GM12878 (cell line): Measurements from ENCODE around the gene ACP4. TPM values are rescaled to one million over a fixed set of nuclear protein-coding genes. Genes with fewer than 3 reads are reported as not detected.

Experiments used
- ATAC-seq: fragments of 200-7000 bp; cut with Tn5 transposase; 3 replicates; pipeline ENCODE4 v1.9.1; 2020; ENCODE audit warnings: mild to moderate bottlenecking, moderate library complexity
- BruUV-seq: library from RNA; stranded (reverse); fragments of 400-500 nt; replicated peaks from 2 replicates; lab custom pipeline; 2021; lab: Mats Ljungman, UMichigan
- CTCF ChIA-PET: fragments of 300-600 bp; sonication (Branson Sonifier 250); formaldehyde crosslinking; extraction: SDS; loops from one replicate; lab custom pipeline; 2021; ENCODE audit warnings: inconsistent platforms; lab: Yijun Ruan, JAX
- POLR2A ChIA-PET: fragments of 350-600 bp; formaldehyde crosslinking; extraction: SDS; loops from one replicate; lab custom pipeline; 2021; ENCODE audit warnings: inconsistent platforms; lab: Charles Lee
- RAD21 ChIA-PET: fragments of 300-600 bp; sonication (Branson Sonifier 250); formaldehyde crosslinking; loops from one replicate; lab custom pipeline; 2023; ENCODE audit warnings: antibody characterized with exemption; ENCODE audit not compliant: unreplicated experiment; lab: Charles Lee
- SMC1A ChIA-PET: fragments of 300-600 bp; sonication (Branson Sonifier 250); formaldehyde crosslinking; loops from one replicate; lab custom pipeline; 2023; ENCODE audit not compliant: unreplicated experiment, uncharacterized antibody; lab: Charles Lee
- DNase-seq: peaks from one replicate; pipeline ENCODE4 v3.0.0-alpha.2; 2011; ENCODE audit warnings: low read depth, low spot score
- FAIRE-seq: peaks from 3 replicates; lab custom pipeline; 2011; peaks lifted over from hg19 to GRCh38; lab: Jason Lieb, UNC
- H2AFZ ChIP-seq: 2 replicates; pipeline ENCODE4 v1.6.0; 2011; ENCODE audit warnings: low read depth, low read length, control low read depth; ENCODE audit not compliant: control insufficient read depth
- H3K27ac ChIP-seq: 2 replicates; pipeline ENCODE4 v1.5.1; 2011; ENCODE audit warnings: control low read depth; ENCODE audit not compliant: control insufficient read depth, insufficient read depth
- H3K27me3 ChIP-seq, 2 experiments: replicated peaks in 1 of 2; 2 replicates each; pipeline versions ENCODE4 v1.6.0 to v1.6.1; 2011; ENCODE audit warnings: low read length in 1 of 2; ENCODE audit not compliant: control insufficient read depth in 2 of 2, insufficient read depth in 2 of 2
- H3K36me3 ChIP-seq, 2 experiments: 2 replicates each; pipeline ENCODE4 v1.5.1; 2011; ENCODE audit warnings: low read length in 1 of 2; ENCODE audit not compliant: control insufficient read depth in 2 of 2, insufficient read depth in 2 of 2
- H3K4me1 ChIP-seq: 2 replicates; pipeline ENCODE4 v1.6.1; 2011; ENCODE audit warnings: mild to moderate bottlenecking, low read length, moderate library complexity, mixed read lengths; ENCODE audit not compliant: control insufficient read depth, insufficient read depth
- H3K4me2 ChIP-seq: 2 replicates; pipeline ENCODE4 v1.6.0; 2011; ENCODE audit warnings: control low read depth; ENCODE audit not compliant: control insufficient read depth, insufficient read depth
- H3K4me3 ChIP-seq: fragments of 200-600 bp; sonication (generic); 2 replicates; pipeline ENCODE4 v1.5.1; 2016
- H3K79me2 ChIP-seq: 2 replicates; pipeline ENCODE4 v1.6.0; 2011; ENCODE audit warnings: low read length; ENCODE audit not compliant: control insufficient read depth, insufficient read depth
- H3K9ac ChIP-seq: 2 replicates; pipeline ENCODE4 v1.8.0; 2011; ENCODE audit warnings: low read length, control low read depth, mixed read lengths; ENCODE audit not compliant: control insufficient read depth, insufficient read depth
- H3K9me3 ChIP-seq: replicated peaks from 3 replicates; pipeline ENCODE4 v1.5.1; 2011; ENCODE audit warnings: mild to moderate bottlenecking, low read length; ENCODE audit not compliant: control insufficient read depth, insufficient read depth
- H4K20me1 ChIP-seq: 2 replicates; pipeline ENCODE4 v1.6.0; 2011; ENCODE audit not compliant: control insufficient read depth, insufficient read depth
- ASH2L ChIP-seq: fragments of 300-600, 200-600 bp; sonication (generic); IDR thresholded peaks from 2 replicates; pipeline ENCODE4 v1.6.1; 2017; ENCODE audit warnings: low read depth, mild to moderate bottlenecking, borderline replicate concordance
- BCL3 ChIP-seq: IDR thresholded peaks from 2 replicates; pipeline ENCODE4 v1.6.1; 2011; ENCODE audit warnings: borderline replicate concordance, low read depth, mild to moderate bottlenecking, moderate library complexity, low read length; ENCODE audit not compliant: insufficient read depth, poor library complexity, severe bottlenecking
- BRCA1 ChIP-seq: IDR thresholded peaks from 2 replicates; pipeline ENCODE4 v1.6.1; 2011; ENCODE audit warnings: low read depth, low read length, improper control_type of control experiment
- CREB1 ChIP-seq: IDR thresholded peaks from 2 replicates; pipeline ENCODE4 v1.6.1; 2012; ENCODE audit warnings: low read depth, mild to moderate bottlenecking, inconsistent platforms
- DPF2 ChIP-seq: fragments of 450-650 bp; IDR thresholded peaks from 2 replicates; pipeline ENCODE4 v1.6.1; 2017; ENCODE audit warnings: mild to moderate bottlenecking
- HDAC6 ChIP-seq: fragments of 200-600 bp; sonication (generic); IDR thresholded peaks from one replicate; pipeline ENCODE4 v1.8.0; 2017; ENCODE audit warnings: antibody characterized with exemption; ENCODE audit not compliant: unreplicated experiment
- RAD51 ChIP-seq: fragments of 450-650 bp; IDR thresholded peaks from 2 replicates; pipeline ENCODE4 v1.6.1; 2016; ENCODE audit warnings: moderate library complexity, mild to moderate bottlenecking, inconsistent platforms
- SMAD5 ChIP-seq: IDR thresholded peaks from 2 replicates; pipeline ENCODE4 v1.6.1; 2016; ENCODE audit warnings: antibody characterized with exemption, low read depth
- SPI1 ChIP-seq: IDR thresholded peaks from 2 replicates; pipeline ENCODE4 v1.6.1; 2011; ENCODE audit warnings: low read depth, mild to moderate bottlenecking, low read length, moderate library complexity, borderline replicate concordance; ENCODE audit not compliant: insufficient read depth
- WGBS: methylation state at CpG from one replicate; pipeline ENCODE4 v1.1.6; 2016; ENCODE audit warnings: low lambda C conversion rate; ENCODE audit not compliant: insufficient replicate concordance, insufficient coverage; ENCODE audit errors: missing lambda C conversion rate; 5-methylcytosine and 5-hydroxymethylcytosine counted together
- in situ Hi-C: fragments of 300-500 bp; cut with MboI; formaldehyde crosslinking; loops from 9 replicates; pipeline ENCODE4 v1.14.3; 2018; ENCODE audit warnings: mixed read lengths
- intact Hi-C: fragments of 100-400 bp; cut with micrococcal nuclease; formaldehyde crosslinking; loops from one replicate; pipeline ENCODE4 v1.14.2; 2022; ENCODE audit not compliant: unreplicated experiment
- polyA plus RNA-seq, 11 experiments: library from polyadenylated mRNA; depleted of rRNA in 4 of 11; unstranded in 6 of 11; stranded (reverse) in 5 of 11; fragments of >200 nt; fragmentation: Nextera tagmentation in 4 of 11; fragmentation: Illumina TruSeq in 1 of 11; extraction: Ambion mirVana in 4 of 11; extraction: Trizol in 1 of 11; gene quantifications; 1 replicate in 1 of 11; 2 replicates in 10 of 11; pipeline versions ENCODE4 v1.2.1 to v1.2.3, GENCODE V29; 2011 to 2016; ENCODE audit warnings: inconsistent platforms in 2 of 11, missing spikeins in 2 of 11, low read depth in 1 of 11
- total RNA-seq, 4 experiments: library from RNA; depleted of rRNA in 3 of 4; stranded (reverse); fragments of >200 nt in 3 of 4; fragmentation: Illumina TruSeq in 1 of 4; extraction: Trizol in 1 of 4; gene quantifications; 2 replicates each; pipeline versions ENCODE4 v1.2.1 to v1.2.3, GENCODE V29; 2013 to 2021

Gene ACP4
- total and polyA plus RNA-seq, 10 of the 15 experiments (the other 5 are each of a cell fraction or from before 2014, with no cell fraction given) = not detected

GRCh38 chr19:50835103-50835784 is 45.0 kb downstream of the ACP4 start:
- Histone ChIP-seq H2AFZ (peak overlapping the region; percentile 96), H3K79me2 (no peaks in the 10 kb centered on the region), H3K4me2 (peak overlapping the region; percentile 97), H3K27me3 (no peaks in the 10 kb centered on the region), H3K36me3 (no peaks in the 10 kb centered on the region), H3K9ac (peak overlapping the region; percentile 63), H3K9me3 (no peaks in the 10 kb centered on the region), H4K20me1 (no peaks in the 10 kb centered on the region), H3K4me1 (peaks cover 5% of the 10 kb centered on the region; the same call in 1 of the 2 replicates), H3K27ac (no peak overlapping the region), H3K4me3 (peak overlapping the region; percentile 71)
- BruUV-seq = TSS peak; percentile 85
- SMC1A ChIA-PET = interaction anchor here (0.9 to 1.0 kb wide), 2 partner anchors 86 to 87 kb away, joined by 3 to 4 read pairs; no protein-coding TSS in a partner anchor
- RAD21 ChIA-PET = interaction anchor here (0.9 kb wide), 1 partner anchor 53 kb away, joined by 3 read pairs; no protein-coding TSS in a partner anchor
- in situ Hi-C loops = no loop called here
- TF ChIP-seq ASH2L = no peak
- FAIRE-seq (no peak), DNase-seq (no peak), ATAC-seq (peak; percentile 10; the same call in 2 of the 3 replicates)
- POLR2A ChIA-PET = interaction anchor here (0.6 to 0.9 kb wide), 2 partner anchors 15 to 1390 kb away, joined by 3 to 4 read pairs; no protein-coding TSS in a partner anchor
- 42% methylated on average over 13 of the region's 13 CpGs for WGBS
- CTCF ChIA-PET = interaction anchor here (0.8 to 1.8 kb wide), 4 partner anchors 15 to 87 kb away, joined by 3 to 6 read pairs (median 4); no protein-coding TSS in a partner anchor
- intact Hi-C loops = loop anchor here (2.0 to 5.0 kb wide), 2 partner anchors 16 to 62 kb away; no protein-coding TSS in a partner anchor

- DNase-seq (peak; percentile 26), ATAC-seq (peak; percentile 96), FAIRE-seq (peak; percentile 44)
- RAD21 ChIA-PET = interaction anchor here (4.6 kb wide), 1 partner anchor 85 kb away, joined by 41 read pairs; no protein-coding TSS in a partner anchor
- Histone ChIP-seq H3K4me1 (peaks cover 5% of the 10 kb centered on the region; the same call in 1 of the 2 replicates), H3K4me2 (peak overlapping the region; percentile 97), H3K27ac (no peak overlapping the region), H3K79me2 (no peaks in the 10 kb centered on the region), H3K27me3 (no peaks in the 10 kb centered on the region), H3K9ac (peak overlapping the region; percentile 63), H3K9me3 (no peaks in the 10 kb centered on the region), H3K36me3 (no peaks in the 10 kb centered on the region), H3K4me3 (peak overlapping the region; percentile 71), H4K20me1 (no peaks in the 10 kb centered on the region), H2AFZ (peak overlapping the region; percentile 96)
- 3% methylated on average over 51 of the region's 67 CpGs for WGBS
- in situ Hi-C loops (no loop called here), intact Hi-C loops (loop anchor here (2.0 to 5.0 kb wide), 2 partner anchors 17 to 61 kb away; no protein-coding TSS in a partner anchor)
- CTCF ChIA-PET = interaction anchor here (1.1 to 2.6 kb wide), 3 partner anchors 16 to 86 kb away, joined by 6 to 8 read pairs (median 6); no protein-coding TSS in a partner anchor
- SMC1A ChIA-PET = interaction anchor here (1.0 to 4.6 kb wide), 3 partner anchors 16 to 85 kb away, joined by 3 to 37 read pairs (median 4); no protein-coding TSS in a partner anchor
- POLR2A ChIA-PET = interaction anchor here (0.9 to 1.2 kb wide), 3 partner anchors 9 to 62 kb away, joined by 3 to 4 read pairs (median 4); no protein-coding TSS in a partner anchor
- BruUV-seq = no TSS peak
- TF ChIP-seq HDAC6 = peak; percentile 81
- peak; percentile 59; the same call in 1 of the 2 replicates for TF ChIP-seq DPF2
- TF ChIP-seq BCL3 = no peak
- TF ChIP-seq RAD51 = no peak
- TF ChIP-seq SPI1 = no peak
- TF ChIP-seq CREB1 = peak; percentile 87
- TF ChIP-seq SMAD5 = no peak
- TF ChIP-seq BRCA1 = no peak
Measured at GRCh38 chr19:50835785-50836542, 45.7 kb downstream of the ACP4 start.
